Duodenal mucosa (tissue), 2 donors: ENCODE measurements around the gene CSRP1.
"Not testable (repeated sequence)": the region's sequence is repeated elsewhere in the genome, so short reads cannot be mapped to it uniquely, and the experiment has no call there.

ENCODE experiments used
- H3K27ac ChIP-seq: one replicate; pipeline ENCODE4 v1.7.0; 2013; ENCODE audit warnings: low read depth, low read length
- H3K27me3 ChIP-seq, 2 donors: one replicate each; pipeline ENCODE4 v1.7.0; 2013; ENCODE audit warnings: low read length in 2 of 2, control low read depth in 1 of 2; ENCODE audit not compliant: insufficient read depth in 2 of 2, control insufficient read depth in 1 of 2
- H3K36me3 ChIP-seq, 2 donors: one replicate each; pipeline ENCODE4 v1.7.0; 2013; ENCODE audit warnings: low read length in 2 of 2, control low read depth in 1 of 2; ENCODE audit not compliant: insufficient read depth in 2 of 2, control insufficient read depth in 1 of 2
- H3K4me1 ChIP-seq, 2 donors: one replicate each; pipeline ENCODE4 v1.7.0; 2013; ENCODE audit warnings: low read length in 2 of 2, control low read depth in 1 of 2; ENCODE audit not compliant: insufficient read depth in 2 of 2, control insufficient read depth in 1 of 2
- H3K4me3 ChIP-seq, 2 donors: one replicate each; pipeline ENCODE4 v1.7.0; 2013; ENCODE audit warnings: low read length in 2 of 2, low read depth in 1 of 2
- H3K9ac ChIP-seq, 2 donors: one replicate each; pipeline ENCODE4 v1.7.0; 2013; ENCODE audit warnings: low read length in 2 of 2, low read depth in 1 of 2
- H3K9me3 ChIP-seq, 2 donors: one replicate each; pipeline ENCODE4 v1.7.0; 2013; ENCODE audit warnings: low read length in 2 of 2, control low read depth in 1 of 2; ENCODE audit not compliant: control insufficient read depth in 1 of 2

The CSRP1 gene

DNA sequence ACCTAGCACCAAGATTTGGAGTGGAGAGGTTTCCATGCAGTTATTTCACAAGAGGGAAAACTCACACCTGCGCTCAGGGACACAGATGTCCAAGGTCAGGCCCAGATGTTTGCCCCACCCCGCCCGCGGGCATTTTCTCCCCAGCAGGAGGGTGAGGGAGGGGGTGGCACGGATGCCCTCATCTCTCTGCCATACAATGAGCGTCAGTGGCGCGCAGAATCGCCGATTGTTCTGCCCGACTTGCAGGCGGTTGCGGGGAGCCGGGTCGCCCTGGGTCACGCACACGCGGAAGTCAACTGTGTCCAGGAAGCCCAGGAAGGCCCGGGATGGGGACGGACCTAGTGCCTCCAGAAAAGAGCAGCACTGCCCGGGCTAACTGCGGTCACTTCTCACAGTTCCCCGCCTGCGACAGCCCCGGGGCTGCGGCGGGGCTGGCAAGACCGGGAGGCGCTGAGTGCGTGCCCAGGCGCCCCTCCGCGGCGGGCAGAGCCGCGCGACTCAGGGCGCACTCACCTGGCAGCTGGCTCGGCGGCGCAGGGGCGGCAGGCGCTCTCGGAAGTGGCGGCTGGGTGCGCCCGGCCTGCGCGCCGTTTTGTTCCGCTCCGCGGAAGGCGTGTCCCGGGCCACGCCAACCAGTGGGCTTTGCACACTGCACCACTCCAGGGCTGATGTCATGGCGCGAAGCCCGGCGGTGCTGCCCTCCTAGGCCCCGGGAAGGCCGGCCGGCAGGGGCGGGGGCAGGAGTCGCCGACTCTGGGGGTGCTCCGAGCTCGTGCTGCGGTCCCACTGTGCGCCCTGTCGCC is at the start of gene CSRP1:
Gene CSRP1 (minus strand): TSS at position 567 of the 803 bp plus-strand sequence. CDS start 10,820 bp downstream, outside the sequence.
- H3K27ac ChIP-seq: peak within 1 kb of the TSS; percentile 89
- H3K9me3 ChIP-seq: no peaks in the 10 kb centered on the region
- H3K27me3 ChIP-seq: no peaks in the 10 kb centered on the region
- H3K36me3 ChIP-seq: no peaks in the 10 kb centered on the region
- H3K9ac ChIP-seq: peak within 1 kb of the TSS; percentile 89 to 94
- H3K4me3 ChIP-seq: peak within 1 kb of the TSS; percentile 86 to 87
- H3K4me1 ChIP-seq: peaks cover 47 to 49% of the 10 kb centered on the region in 2 donors

DNA sequence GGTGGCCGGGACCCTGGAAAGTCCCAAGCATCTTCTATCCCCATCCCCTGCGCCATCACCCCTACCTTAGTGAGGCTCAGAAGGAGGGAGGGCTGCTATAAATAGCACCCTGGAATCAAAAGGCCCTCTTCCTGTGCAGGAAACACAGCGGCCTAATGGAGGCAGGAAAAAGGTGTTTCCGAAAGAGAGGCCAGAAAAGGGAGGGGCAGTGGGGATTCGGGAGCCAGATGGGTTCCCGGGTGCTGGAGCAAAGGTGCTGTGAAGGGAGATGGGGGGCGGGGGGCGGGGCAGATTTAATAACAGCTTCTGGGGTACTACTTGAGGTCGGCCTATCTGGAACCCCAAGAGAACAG is 48.6 kb upstream of the CSRP1 start:
- Histone ChIP-seq H3K4me3 (no peak overlapping the region), H3K36me3 (no peaks in the 10 kb centered on the region), H3K27ac (no peak overlapping the region), H3K9me3 (no peaks in the 10 kb centered on the region), H3K27me3 (no peaks in the 10 kb centered on the region), H3K4me1 (peaks cover 0 to 6% of the 10 kb centered on the region in 2 donors), H3K9ac (no peak overlapping the region)

DNA sequence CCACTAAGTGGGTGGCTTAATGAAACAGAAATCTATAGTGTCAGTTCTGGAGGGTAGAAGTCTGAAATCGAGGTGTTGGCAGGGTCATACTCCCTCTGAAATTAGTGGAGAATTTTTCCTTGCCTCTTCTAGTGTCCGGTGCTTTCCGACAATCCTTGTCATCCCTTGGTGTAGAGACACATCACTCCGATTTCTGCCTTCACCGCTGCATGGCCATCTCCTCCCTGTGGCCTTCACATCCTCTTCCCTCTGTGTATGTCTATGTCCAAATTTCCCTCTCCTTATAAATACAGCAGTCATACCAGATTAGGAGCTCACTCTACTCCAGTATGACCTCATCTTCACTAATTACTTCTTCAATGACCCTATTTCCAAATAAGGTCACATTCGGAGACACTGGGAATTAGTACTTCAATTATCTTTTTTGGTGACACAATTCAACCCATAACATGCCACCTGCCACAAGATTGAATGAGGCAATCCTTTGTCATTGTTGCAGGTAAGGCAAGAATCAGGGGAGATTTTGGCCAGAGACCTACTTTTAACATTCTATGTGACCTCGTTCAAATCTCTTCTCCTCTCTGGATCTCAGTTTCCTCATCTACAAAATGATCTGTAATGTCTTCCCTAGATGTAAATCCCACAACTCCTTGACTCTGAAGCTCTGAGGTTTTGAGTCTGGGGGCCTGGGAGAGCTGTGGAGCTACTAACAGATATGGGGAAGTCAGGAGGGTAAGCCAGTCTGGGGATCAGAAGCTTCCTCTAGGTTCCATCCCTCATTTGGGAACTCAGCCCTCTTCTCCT is 48.1 kb upstream of the CSRP1 start:
- H3K4me3 ChIP-seq: no peak overlapping the region
- H3K4me1 ChIP-seq: peaks cover 0 to 6% of the 10 kb centered on the region in 2 donors
- no peak overlapping the region for H3K27ac ChIP-seq
- no peaks in the 10 kb centered on the region for H3K27me3 ChIP-seq
- H3K9ac ChIP-seq: no peak overlapping the region
- H3K9me3 ChIP-seq: no peaks in the 10 kb centered on the region
- no peaks in the 10 kb centered on the region for H3K36me3 ChIP-seq

DNA sequence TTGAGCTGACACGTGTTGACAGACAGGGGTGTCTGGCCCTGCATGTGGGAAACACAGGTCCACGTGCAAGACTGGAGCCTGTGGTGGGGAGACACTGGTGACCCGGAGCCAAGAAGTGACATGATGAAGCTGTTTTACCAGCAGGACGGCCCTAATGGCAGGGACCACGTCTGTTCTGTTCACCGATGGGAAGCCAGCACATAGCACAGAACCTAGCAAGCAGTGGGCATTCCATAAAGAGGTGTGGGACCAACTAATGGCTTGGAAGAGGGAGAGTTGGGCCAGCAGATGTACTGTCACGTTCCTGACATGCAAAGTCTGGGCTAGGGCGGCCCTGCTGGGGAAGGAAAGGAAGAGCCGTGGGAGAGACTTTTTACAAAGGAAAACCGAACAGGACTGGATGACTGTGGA is 47.3 kb upstream of the CSRP1 start:
- Histone ChIP-seq H3K9ac (no peak overlapping the region), H3K27ac (no peak overlapping the region), H3K4me1 (no peaks in the 10 kb centered on the region), H3K4me3 (no peak overlapping the region), H3K9me3 (no peaks in the 10 kb centered on the region), H3K27me3 (no peaks in the 10 kb centered on the region), H3K36me3 (no peaks in the 10 kb centered on the region)

DNA sequence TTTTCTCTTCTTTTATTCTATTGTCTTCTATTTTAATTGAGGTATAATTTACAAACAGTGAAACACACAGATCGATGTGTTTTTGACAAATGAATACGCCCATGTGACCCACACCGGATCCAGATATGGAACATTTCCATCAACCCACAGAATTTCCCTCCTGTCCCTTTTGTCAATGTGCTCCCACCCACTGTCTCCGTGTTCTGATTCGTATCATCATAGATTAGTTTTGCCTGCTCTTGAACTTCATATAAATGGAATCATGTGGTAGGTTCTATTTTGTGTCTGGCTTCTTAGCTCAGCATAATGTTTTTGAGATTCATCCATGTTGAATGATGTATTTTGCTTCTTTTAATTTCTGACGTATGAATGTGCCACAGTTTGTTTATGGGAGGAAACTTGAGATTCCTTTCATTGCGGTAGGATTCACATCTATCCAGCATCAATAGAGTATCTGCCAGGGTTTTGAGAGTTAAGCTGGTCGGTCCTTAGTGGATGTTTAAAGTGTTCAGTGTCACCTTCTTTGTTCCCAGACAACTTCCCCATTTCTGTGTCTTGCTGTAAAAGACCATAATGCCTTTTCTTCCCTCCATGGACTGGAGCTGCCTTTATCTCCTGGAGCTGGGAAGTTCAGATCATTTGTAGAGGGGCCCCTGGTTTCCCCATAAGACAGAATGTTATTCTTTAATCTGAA is 46.7 kb upstream of the CSRP1 start:
- H3K9me3 ChIP-seq: no peaks in the 10 kb centered on the region
- H3K27ac ChIP-seq: no peak overlapping the region
- no peaks in the 10 kb centered on the region for H3K4me1 ChIP-seq
- no peak overlapping the region for H3K9ac ChIP-seq
- H3K4me3 ChIP-seq: no peak overlapping the region
- no peaks in the 10 kb centered on the region for H3K27me3 ChIP-seq
- no peaks in the 10 kb centered on the region for H3K36me3 ChIP-seq

DNA sequence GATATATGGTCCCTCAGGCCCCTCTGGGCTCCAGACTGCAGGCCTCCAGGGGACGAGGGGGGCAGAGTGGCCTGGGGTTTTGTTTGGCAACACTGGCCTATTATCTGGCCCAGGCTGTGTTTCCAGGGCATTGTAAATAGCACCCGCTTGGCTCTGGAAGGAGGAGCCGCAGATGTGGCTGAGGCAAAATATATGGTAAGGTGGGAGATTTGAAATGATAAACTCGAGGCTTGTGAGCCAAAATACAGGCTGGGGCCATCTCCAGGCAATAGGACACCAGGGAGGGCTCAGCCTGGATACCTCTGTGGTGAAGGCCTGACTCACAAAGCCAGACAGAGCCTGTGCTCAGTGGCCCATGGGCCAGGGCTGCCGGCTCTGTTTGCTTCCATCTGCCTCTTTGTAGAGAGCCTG is 46.0 kb upstream of the CSRP1 start:
- H3K4me1 ChIP-seq: no peaks in the 10 kb centered on the region
- no peak overlapping the region for H3K9ac ChIP-seq
- H3K27me3 ChIP-seq: no peaks in the 10 kb centered on the region
- no peak overlapping the region for H3K27ac ChIP-seq
- no peaks in the 10 kb centered on the region for H3K9me3 ChIP-seq
- H3K36me3 ChIP-seq: no peaks in the 10 kb centered on the region
- H3K4me3 ChIP-seq: no peak overlapping the region

DNA sequence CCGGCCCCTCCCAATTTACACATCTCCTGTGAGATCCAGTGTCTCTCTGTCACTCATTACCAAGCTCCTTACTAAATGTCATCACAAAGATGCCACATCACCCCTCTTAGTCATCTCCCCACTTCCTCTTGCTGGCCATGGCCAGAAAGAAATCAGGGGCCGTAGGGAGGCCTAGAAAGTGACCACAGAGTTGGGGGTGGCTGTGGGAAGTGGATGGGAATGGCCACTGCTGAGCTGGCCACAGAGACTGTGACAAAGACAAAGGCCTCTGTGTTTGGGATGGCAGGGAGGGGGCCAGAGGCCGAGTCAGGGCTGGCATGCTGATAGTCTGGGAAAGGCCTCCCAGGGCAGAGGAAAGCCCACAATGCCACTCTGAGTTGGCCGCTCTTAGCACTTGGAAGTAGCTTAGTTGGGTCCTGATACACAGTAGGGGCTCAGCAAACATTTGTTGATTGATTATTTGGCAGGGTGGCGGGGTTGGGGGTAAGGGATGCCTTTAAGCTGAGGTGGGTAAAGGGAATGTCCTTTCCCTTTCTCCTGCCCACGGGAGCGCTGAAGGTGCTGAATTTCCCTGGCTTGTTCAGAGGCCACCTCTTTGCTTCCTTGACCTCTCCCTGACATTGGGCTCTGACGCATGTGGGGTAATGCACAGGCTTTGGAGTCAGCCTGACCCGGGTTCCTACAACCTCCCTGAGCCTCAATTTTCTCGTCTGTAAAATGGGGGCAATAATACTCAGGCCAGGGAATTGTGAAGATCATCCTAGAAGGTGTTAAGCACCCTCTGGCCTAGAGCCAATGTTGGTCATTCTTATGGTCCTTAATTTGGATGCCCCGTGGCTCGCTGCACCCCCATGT is 45.2 kb upstream of the CSRP1 start:
- no peaks in the 10 kb centered on the region for H3K27me3 ChIP-seq
- H3K9me3 ChIP-seq: no peaks in the 10 kb centered on the region
- H3K36me3 ChIP-seq: no peaks in the 10 kb centered on the region
- no peaks in the 10 kb centered on the region for H3K4me1 ChIP-seq
- H3K4me3 ChIP-seq: no peak overlapping the region
- no peak overlapping the region for H3K27ac ChIP-seq
- no peak overlapping the region for H3K9ac ChIP-seq

DNA sequence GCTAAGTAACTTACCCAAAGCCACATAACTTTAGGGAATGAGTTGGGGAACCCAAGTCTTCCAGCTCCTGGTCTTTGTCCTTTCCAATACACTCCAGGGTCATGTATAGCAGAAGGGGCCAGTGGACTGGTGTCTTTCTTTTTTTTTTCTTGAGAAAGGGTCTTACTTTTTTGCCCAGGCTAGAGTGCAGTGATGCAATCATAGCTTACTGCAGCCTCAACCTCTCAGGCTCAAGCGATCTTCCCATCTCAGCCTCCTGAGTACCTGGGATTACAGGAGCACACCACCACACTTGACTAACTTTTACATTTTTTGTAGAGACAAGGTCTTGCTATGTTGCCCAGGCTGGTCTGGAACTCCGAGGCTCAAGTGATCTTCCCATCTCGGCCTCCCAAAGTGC is 44.2 kb upstream of the CSRP1 start:
- Histone ChIP-seq H3K36me3 (no peaks in the 10 kb centered on the region), H3K9me3 (no peaks in the 10 kb centered on the region), H3K27ac (no peak overlapping the region), H3K4me1 (peaks cover 0 to 3% of the 10 kb centered on the region in 2 donors), H3K4me3 (no peak overlapping the region), H3K27me3 (no peaks in the 10 kb centered on the region), H3K9ac (no peak overlapping the region)

DNA sequence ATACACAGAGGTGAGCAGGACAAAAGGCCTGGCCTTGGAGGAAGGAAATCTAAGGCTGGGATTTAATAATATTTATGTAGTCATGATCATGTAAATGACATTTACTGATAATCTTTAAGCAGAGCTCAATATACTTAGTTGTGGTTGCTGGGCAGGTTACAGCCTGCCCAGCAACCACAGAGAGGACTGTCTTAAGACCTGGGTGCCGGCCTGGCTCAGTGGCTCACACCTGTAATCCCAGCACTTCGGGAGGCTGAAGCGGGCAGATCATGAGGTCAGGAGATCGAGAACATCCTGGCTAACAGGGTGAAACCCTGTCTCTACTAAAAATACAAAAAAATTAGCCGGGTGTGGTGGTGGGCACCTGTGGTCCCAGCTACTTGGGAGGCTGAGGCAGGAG is 42.6 kb upstream of the CSRP1 start:
- H3K27me3 ChIP-seq, H3K9ac ChIP-seq, H3K9me3 ChIP-seq, H3K4me3 ChIP-seq, H3K4me1 ChIP-seq, H3K36me3 ChIP-seq, H3K27ac ChIP-seq: not testable (repeated sequence)
